K562 (cell line): Measurements from ENCODE around the gene SIAE. TPM values are rescaled to one million over a fixed set of nuclear protein-coding genes. Genes with fewer than 3 reads are reported as not detected.
A peak's percentile ranks its signal among the peaks of the same experiment; 100 is the strongest.

Source experiments
- ATAC-seq: fragments of 200-7000 bp; cut with Tn5 transposase; 3 replicates; pipeline ENCODE4 v1.9.1; 2020; ENCODE audit warnings: moderate library complexity
- BruUV-seq: library from RNA; stranded (reverse); fragments of 400-500 nt; replicated peaks from 2 replicates; lab custom pipeline; 2021; lab: Mats Ljungman, UMichigan
- CTCF ChIA-PET: fragments of 300-600 bp; formaldehyde crosslinking; extraction: SDS; loops from one replicate; lab custom pipeline; 2021; ENCODE audit warnings: low intra/inter-chr PET ratio; lab: Yijun Ruan, JAX
- POLR2A ChIA-PET: fragments of 300-600, 350-650 bp; sonication (Branson Sonifier 250); formaldehyde crosslinking; extraction: SDS; loops from one replicate; lab custom pipeline; 2021; ENCODE audit warnings: antibody characterized with exemption, inconsistent platforms; lab: Yijun Ruan, JAX
- DNase-seq, 4 experiments: peaks; one replicate each; pipeline versions ENCODE4 v3.0.0 to v3.0.0-alpha.2; 2011 to 2018; ENCODE audit warnings: low spot score in 3 of 4, mixed read lengths in 3 of 4; ENCODE audit errors: extremely low read depth in 1 of 4
- FAIRE-seq: peaks from 2 replicates; lab custom pipeline; 2011; peaks lifted over from hg19 to GRCh38; lab: Jason Lieb, UNC
- H2AFZ ChIP-seq: 2 replicates; pipeline ENCODE4 v1.6.0; 2011; ENCODE audit warnings: low read depth, low read length, control low read depth, inconsistent platforms
- H3K27ac ChIP-seq: fragments of 200-600 bp; 3 replicates; pipeline ENCODE4 v1.8.0; 2011; ENCODE audit warnings: low read depth, mild to moderate bottlenecking, control low read depth, inconsistent platforms, low read length, moderate library complexity, mixed read lengths; ENCODE audit errors: extremely low read depth
- H3K27me3 ChIP-seq, 2 experiments: fragments of 300-600 bp in 1 of 2; 2 replicates in 1 of 2; 3 replicates in 1 of 2; pipeline versions ENCODE4 v1.6.0 to v1.8.0; 2011; ENCODE audit warnings: inconsistent platforms in 2 of 2, low read length in 2 of 2, mild to moderate bottlenecking in 1 of 2, mixed read lengths in 1 of 2, moderate library complexity in 1 of 2; ENCODE audit not compliant: control insufficient read depth in 2 of 2, insufficient read depth in 2 of 2
- H3K36me3 ChIP-seq: fragments of 300-600 bp; 3 replicates; pipeline ENCODE4 v1.8.0; 2011; ENCODE audit warnings: mild to moderate bottlenecking, low read length, inconsistent platforms; ENCODE audit not compliant: control insufficient read depth, insufficient read depth
- H3K4me1 ChIP-seq, 2 experiments: fragments of 200-600 bp in 1 of 2; replicated peaks in 1 of 2; 2 replicates in 1 of 2; 3 replicates in 1 of 2; pipeline versions ENCODE4 v1.5.1 to v1.8.0; 2011; ENCODE audit warnings: inconsistent platforms in 2 of 2, low read length in 2 of 2, mild to moderate bottlenecking in 1 of 2, mixed read lengths in 1 of 2, moderate library complexity in 1 of 2; ENCODE audit not compliant: control insufficient read depth in 2 of 2, insufficient read depth in 2 of 2
- H3K4me2 ChIP-seq: 2 replicates; pipeline ENCODE4 v1.6.1; 2011; ENCODE audit warnings: low read length, control low read depth, inconsistent platforms, mixed read lengths; ENCODE audit not compliant: insufficient read depth
- H3K4me3 ChIP-seq: fragments of 200-600 bp; sonication (generic), shearing (Covaris generic); 2 replicates; pipeline ENCODE4 v1.5.1; 2016; ENCODE audit warnings: control low read depth, inconsistent platforms
- H3K79me2 ChIP-seq: fragments of 200-600 bp; 3 replicates; pipeline ENCODE4 v1.8.0; 2011; ENCODE audit warnings: low read length, inconsistent platforms; ENCODE audit not compliant: control insufficient read depth, insufficient read depth
- H3K9ac ChIP-seq, 2 experiments: 2 replicates each; pipeline versions ENCODE4 v1.6.0 to v1.6.1; 2011; ENCODE audit warnings: low read depth in 2 of 2, low read length in 2 of 2, control low read depth in 1 of 2, inconsistent platforms in 1 of 2, mild to moderate bottlenecking in 1 of 2, mixed read lengths in 1 of 2; ENCODE audit not compliant: insufficient read depth in 1 of 2
- H3K9me1 ChIP-seq: one replicate; pipeline ENCODE4 v1.6.0; 2011; ENCODE audit warnings: inconsistent platforms, mild to moderate bottlenecking, low read length, moderate library complexity; ENCODE audit not compliant: control insufficient read depth, insufficient read depth
- H3K9me3 ChIP-seq: replicated peaks from 2 replicates; pipeline ENCODE4 v1.5.1; 2011; ENCODE audit warnings: low read depth, low read length, inconsistent platforms; ENCODE audit not compliant: control insufficient read depth, insufficient read depth
- H4K20me1 ChIP-seq: replicated peaks from 2 replicates; pipeline ENCODE4 v1.6.1; 2011; ENCODE audit warnings: low read length, inconsistent platforms, mixed read lengths; ENCODE audit not compliant: control insufficient read depth, insufficient read depth
- EHMT2 ChIP-seq: fragments of 450-650 bp; IDR thresholded peaks from 2 replicates; pipeline ENCODE4 v1.6.1; 2018; ENCODE audit warnings: antibody characterized with exemption
- HMGXB4 ChIP-seq: sonication (generic); formaldehyde crosslinking; IDR thresholded peaks from 2 replicates; pipeline ENCODE4 v1.8.1; 2023; ENCODE audit warnings: mild to moderate bottlenecking, missing genetic modification reagents
- PHF20 ChIP-seq: fragments of 450-650 bp; IDR thresholded peaks from 2 replicates; pipeline ENCODE4 v1.6.1; 2018; ENCODE audit not compliant: partially characterized antibody
- SIN3B ChIP-seq: fragments of 450-650 bp; IDR thresholded peaks from 2 replicates; pipeline ENCODE4 v1.6.1; 2017; ENCODE audit warnings: low read depth, mild to moderate bottlenecking, moderate library complexity
- SP1 ChIP-seq: sonication (generic); formaldehyde crosslinking; IDR thresholded peaks from 2 replicates; pipeline ENCODE4 v1.8.1; 2022; ENCODE audit warnings: mild to moderate bottlenecking, missing genetic modification reagents
- SRSF3 ChIP-seq: fragments of 200-400 bp; formaldehyde crosslinking; IDR thresholded peaks from 2 replicates; pipeline ENCODE4 v1.6.1; 2016; ENCODE audit warnings: mild to moderate bottlenecking, low read length, moderate library complexity; ENCODE audit not compliant: insufficient read depth
- TCF7L2 ChIP-seq: fragments of 150-350 bp; IDR thresholded peaks from 2 replicates; pipeline ENCODE4 v1.6.1; 2016; ENCODE audit warnings: low read depth, mild to moderate bottlenecking, low read length, moderate library complexity
- ZBTB11 ChIP-seq, 3 experiments: fragments of 200-800 bp in 1 of 3; fragments of 250-450 bp in 1 of 3; fragments of 450-650 bp in 1 of 3; sonication (Bioruptor Pico) in 1 of 3; sonication (Bioruptor generic) in 1 of 3; formaldehyde crosslinking in 1 of 3; IDR thresholded peaks; 2 replicates each; pipeline versions ENCODE4 v1.6.1 to v1.8.0; 2016 to 2022; ENCODE audit warnings: mild to moderate bottlenecking in 2 of 3, missing genetic modification characterization in 2 of 3, missing compliant biosample characterization in 1 of 3, moderate library complexity in 1 of 3
- ZNF316 ChIP-seq: fragments of 450-650 bp; IDR thresholded peaks from 2 replicates; pipeline ENCODE4 v1.6.1; 2016
- ZNF583 ChIP-seq: fragments of 250-450 bp; sonication (Bioruptor Pico); IDR thresholded peaks from 2 replicates; pipeline ENCODE4 v1.4.0; 2020
- WGBS: fragments of 100-300 bp; shearing (Covaris generic); methylation state at CpG from one replicate; pipeline ENCODE4 v1.1.6; 2016; ENCODE audit warnings: low coverage, mixed read lengths; ENCODE audit not compliant: insufficient coverage; ENCODE audit errors: missing lambda C conversion rate; 5-methylcytosine and 5-hydroxymethylcytosine counted together
- in situ Hi-C: fragments of 300-500 bp; cut with MboI; formaldehyde crosslinking; loops from 4 replicates; pipeline ENCODE4 v1.15.0; 2018; ENCODE audit warnings: inconsistent platforms, mixed read lengths
- intact Hi-C: fragments of 100-400 bp; cut with micrococcal nuclease; formaldehyde crosslinking; loops from 2 replicates; pipeline ENCODE4 v1.14.2; 2022
- polyA plus RNA-seq, 8 experiments: library from polyadenylated mRNA; depleted of rRNA in 4 of 8; stranded (reverse) in 5 of 8; unstranded in 3 of 8; fragments of >200 nt; fragmentation: Nextera tagmentation in 2 of 8; fragmentation: Illumina TruSeq in 1 of 8; extraction: Ambion mirVana in 2 of 8; extraction: Trizol in 1 of 8; gene quantifications; 2 replicates each; pipeline versions ENCODE4 v1.2.1 to v1.2.3, GENCODE V29; 2011 to 2014; ENCODE audit warnings: inconsistent platforms in 1 of 8, missing spikeins in 1 of 8
- total RNA-seq, 7 experiments: library from RNA; depleted of rRNA in 6 of 7; stranded (reverse); fragments of >200 nt in 6 of 7; fragmentation: Illumina TruSeq in 2 of 7; extraction: Trizol in 2 of 7; gene quantifications; 2 replicates each; pipeline versions ENCODE4 v1.2.1 to v1.2.3, GENCODE V29; 2011 to 2021; ENCODE audit warnings: low replicate concordance in 1 of 7

Gene SIAE
- total and polyA plus RNA-seq, 9 of the 15 experiments (the other 6 are each of a cell fraction or from before 2014, with no cell fraction given): 0.89 to 9.6 (median 3.7) TPM

GRCh38 chr11:124722176-124722575, 48.6 kb upstream of the SIAE start:
- Histone ChIP-seq H3K4me1 (peaks cover 0 to 7% of the 10 kb centered on the region in 2 experiments; a peak in 2 of 5 replicates), H3K9me1 (no peaks in the 10 kb centered on the region), H4K20me1 (0 out of 2 replicates have a peak, but pooled peaks cover 3% of the 10 kb centered on the region), H3K79me2 (no peaks in the 10 kb centered on the region), H3K4me2 (no peak overlapping the region), H2AFZ (no peak overlapping the region), H3K9me3 (no peaks in the 10 kb centered on the region), H3K4me3 (no peak overlapping the region), H3K27me3 (peaks cover 53 to 90% of the 10 kb centered on the region in 2 experiments), H3K36me3 (no peaks in the 10 kb centered on the region), H3K9ac (no peak overlapping the region), H3K27ac (no peak overlapping the region)
- ChIA-PET CTCF (no interaction called here), POLR2A (no interaction called here)
- ATAC-seq (no peak), DNase-seq (peak in 1 of 4 experiments; percentile 2), FAIRE-seq (no peak)
- intact Hi-C loops (no loop called here), in situ Hi-C loops (no loop called here)
- BruUV-seq: no TSS peak
- WGBS: 2% methylated on average over 6 of the region's 6 CpGs
- no peak for TF ChIP-seq ZNF583 (CRISPR knock-in tag)
- no peak for TF ChIP-seq ZNF316
- no peak for TF ChIP-seq EHMT2
- no peak for TF ChIP-seq SIN3B
- TF ChIP-seq HMGXB4 (CRISPR knock-in tag): no peak
- no peak for TF ChIP-seq SP1
- TF ChIP-seq ZBTB11 (CRISPR knock-in tag; IDR thresholded peaks at IDR 0.05): no peak
- no peak for TF ChIP-seq TCF7L2
- TF ChIP-seq SRSF3: no peak
- no peak for TF ChIP-seq PHF20
